SK-N-MC (cell line): Measurements from ENCODE around the gene COASY.

Experiments used
- EZH2 ChIP-seq: fragments of 200-600 bp; sonication (generic); IDR thresholded peaks from one replicate; pipeline ENCODE4 v1.6.1; 2017; ENCODE audit warnings: antibody characterized with exemption
- FOXP2 ChIP-seq: optimal IDR thresholded peaks from 2 replicates; pipeline ENCODE3; 2011; ENCODE audit warnings: mild to moderate bottlenecking, moderate library complexity; ENCODE audit not compliant: insufficient read depth; ENCODE audit errors: extremely low read length, control extremely low read depth

GRCh38 chr17:42564815-42565522, 3.0 kb downstream of the COASY start:
- TF ChIP-seq EZH2 (no peak), FOXP2 (no peak)
